GM19395 (cell line): ENCODE data around the gene TAS1R3.
"Not testable (repeated sequence)": the region's sequence is repeated elsewhere in the genome, so short reads cannot be mapped to it uniquely, and the experiment has no call there.

Experiments used
- ATAC-seq: cut with Tn5 transposase; IDR thresholded peaks from one replicate; pipeline ENCODE4 v1.9.1; 2021; ENCODE audit warnings: mild to moderate bottlenecking, moderate library complexity; ENCODE audit not compliant: unreplicated experiment

TAS1R3 gene

DNA sequence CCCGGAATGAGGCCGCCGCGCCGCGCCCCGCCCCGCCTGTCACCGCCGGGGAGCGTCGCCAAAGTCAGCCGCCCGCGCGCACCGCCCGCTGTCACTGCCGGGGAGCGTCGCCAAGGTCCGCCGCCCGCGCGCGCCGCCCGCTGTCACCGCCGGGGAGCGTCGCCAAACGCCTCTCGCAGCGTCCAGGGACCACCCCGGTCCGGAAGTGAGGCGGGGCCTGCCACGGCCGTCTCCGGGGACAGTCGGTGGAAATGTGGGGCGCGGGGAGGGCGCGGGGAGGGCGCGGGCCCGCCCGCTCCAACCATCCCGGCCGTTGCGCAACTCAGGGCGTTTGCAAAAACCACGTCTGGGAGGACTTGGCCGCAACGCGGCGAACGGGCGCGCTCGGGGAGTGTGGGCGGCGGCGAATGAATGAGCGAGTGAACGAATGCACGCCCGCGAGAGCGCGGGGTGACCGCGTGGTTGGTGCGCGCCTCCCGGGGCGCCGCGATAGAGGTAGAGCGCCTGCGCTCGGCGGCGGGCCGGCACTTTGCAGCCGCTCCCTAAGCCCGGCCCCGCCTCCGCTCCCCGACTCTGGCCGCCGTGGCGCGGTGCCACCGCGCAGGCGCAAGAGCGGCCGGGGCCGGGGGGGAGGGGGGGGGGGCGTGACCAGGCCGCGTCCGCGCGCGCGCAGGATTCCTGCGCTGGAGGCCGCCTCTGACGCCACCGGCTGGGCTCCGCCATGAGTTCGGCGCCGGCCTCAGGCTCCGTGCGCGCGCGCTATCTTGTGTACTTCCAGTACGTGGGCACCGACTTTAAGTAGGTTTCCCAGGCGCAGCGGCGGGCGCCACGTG lies 22.9 kb upstream of the TAS1R3 start, which contains the start of the genes ACAP3 and PUSL1:
Gene ACAP3 (minus strand): TSS at position 8 of the 833 bp plus-strand sequence. CDS start 115 bp downstream, outside the sequence.
Gene PUSL1 (plus strand): TSS at position 675 of the 833 bp plus-strand sequence. CDS start 47 bp downstream, at position 722.
- peak; percentile 55 for ATAC-seq

DNA sequence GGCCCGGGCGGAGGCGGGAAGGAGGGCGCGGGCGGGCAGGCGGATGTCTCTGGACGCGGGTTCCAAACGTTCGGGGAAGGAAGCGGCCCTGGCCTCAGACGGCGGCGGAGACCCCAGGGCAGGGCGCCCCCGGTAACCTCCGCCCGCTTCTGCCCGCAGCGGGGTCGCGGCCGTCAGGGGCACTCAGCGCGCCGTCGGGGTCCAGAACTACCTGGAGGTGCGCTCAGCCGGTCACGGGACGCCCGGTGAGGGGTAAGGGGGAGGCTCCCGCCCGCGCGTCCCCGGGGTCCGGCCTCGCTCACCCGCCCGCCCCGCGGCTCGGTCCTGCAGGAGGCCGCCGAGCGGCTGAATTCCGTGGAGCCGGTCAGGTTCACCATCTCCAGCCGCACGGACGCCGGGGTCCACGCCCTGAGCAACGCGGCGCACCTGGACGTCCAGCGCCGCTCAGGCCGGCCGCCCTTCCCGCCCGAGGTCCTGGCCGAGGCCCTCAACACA lies 22.3 kb upstream of the TAS1R3 start:
- ATAC-seq: peak; percentile 6

DNA sequence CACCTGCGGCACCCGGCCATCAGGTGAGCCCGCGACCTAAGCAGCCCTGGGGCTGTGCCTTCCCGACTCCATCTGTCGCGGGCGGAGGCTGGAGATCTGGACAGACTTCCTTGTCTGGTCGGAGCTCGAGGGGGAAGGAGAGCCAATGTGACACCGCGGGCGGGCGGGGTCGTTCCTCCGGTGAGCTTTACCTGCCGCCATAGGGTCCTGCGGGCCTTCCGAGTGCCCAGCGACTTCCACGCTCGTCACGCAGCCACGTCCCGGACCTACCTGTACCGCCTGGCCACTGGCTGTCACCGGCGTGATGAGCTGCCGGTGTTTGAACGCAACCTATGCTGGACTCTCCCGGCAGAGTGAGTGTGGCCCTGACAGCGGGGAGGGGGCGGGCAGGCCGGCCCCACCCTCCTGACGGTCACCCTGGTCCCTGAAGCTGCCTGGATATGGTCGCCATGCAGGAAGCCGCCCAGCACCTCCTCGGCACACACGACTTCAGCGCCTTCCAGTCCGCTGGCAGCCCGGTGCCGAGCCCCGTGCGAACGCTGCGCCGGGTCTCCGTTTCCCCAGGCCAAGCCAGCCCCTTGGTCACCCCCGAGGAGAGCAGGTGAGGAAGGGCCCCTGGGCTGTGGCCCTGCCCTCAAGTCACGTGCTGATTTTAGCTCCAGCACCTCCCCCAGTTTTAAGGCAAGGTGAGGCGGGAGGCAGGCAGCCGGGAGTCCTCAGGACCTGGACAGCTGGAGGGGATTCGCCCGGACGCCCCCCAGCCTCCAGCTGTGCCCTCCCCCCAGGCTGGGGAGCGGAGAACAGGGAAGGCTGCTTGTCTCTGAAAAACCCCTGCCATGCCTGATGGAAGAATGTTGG lies 21.6 kb upstream of the TAS1R3 start:
- no peak for ATAC-seq

DNA sequence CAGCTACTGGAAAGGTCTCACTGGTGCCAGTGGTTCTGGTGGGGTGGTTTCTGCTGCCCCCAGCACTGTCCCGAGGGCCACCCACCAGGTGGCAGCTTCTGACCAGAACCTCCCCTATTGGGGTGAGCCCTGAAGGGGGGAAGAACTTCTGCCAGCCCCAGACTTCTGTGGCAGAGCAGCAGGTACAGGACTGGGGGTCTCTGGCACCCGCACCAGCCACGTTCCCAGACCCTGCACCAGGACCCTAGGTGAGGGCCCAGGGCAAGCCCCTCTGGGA lies 21.0 kb upstream of the TAS1R3 start:
- ATAC-seq: no peak

DNA sequence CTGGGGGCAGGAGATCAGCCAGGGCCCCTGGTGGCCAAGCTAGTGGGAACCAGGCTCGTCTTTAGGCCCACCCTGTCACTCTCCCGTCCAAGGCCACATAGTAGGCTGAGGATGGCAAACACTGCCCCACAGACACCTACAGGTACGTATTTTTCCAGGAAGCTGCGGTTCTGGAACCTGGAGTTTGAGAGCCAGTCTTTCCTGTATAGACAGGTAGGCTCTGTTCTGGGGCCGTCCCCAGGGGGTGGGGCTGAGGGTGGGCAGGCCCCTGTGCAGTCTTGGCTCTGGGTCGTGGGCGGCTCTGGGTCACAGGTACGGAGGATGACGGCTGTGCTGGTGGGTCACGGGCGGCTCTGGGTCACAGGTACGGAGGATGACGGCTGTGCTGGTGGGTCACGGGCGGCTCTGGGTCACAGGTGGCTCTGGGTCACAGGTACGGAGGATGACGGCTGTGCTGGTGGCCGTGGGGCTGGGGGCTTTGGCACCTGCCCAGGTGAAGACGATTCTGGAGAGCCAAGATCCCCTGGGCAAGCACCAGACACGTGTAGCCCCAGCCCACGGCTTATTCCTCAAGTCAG lies 20.5 kb upstream of the TAS1R3 start:
- no peak for ATAC-seq

DNA sequence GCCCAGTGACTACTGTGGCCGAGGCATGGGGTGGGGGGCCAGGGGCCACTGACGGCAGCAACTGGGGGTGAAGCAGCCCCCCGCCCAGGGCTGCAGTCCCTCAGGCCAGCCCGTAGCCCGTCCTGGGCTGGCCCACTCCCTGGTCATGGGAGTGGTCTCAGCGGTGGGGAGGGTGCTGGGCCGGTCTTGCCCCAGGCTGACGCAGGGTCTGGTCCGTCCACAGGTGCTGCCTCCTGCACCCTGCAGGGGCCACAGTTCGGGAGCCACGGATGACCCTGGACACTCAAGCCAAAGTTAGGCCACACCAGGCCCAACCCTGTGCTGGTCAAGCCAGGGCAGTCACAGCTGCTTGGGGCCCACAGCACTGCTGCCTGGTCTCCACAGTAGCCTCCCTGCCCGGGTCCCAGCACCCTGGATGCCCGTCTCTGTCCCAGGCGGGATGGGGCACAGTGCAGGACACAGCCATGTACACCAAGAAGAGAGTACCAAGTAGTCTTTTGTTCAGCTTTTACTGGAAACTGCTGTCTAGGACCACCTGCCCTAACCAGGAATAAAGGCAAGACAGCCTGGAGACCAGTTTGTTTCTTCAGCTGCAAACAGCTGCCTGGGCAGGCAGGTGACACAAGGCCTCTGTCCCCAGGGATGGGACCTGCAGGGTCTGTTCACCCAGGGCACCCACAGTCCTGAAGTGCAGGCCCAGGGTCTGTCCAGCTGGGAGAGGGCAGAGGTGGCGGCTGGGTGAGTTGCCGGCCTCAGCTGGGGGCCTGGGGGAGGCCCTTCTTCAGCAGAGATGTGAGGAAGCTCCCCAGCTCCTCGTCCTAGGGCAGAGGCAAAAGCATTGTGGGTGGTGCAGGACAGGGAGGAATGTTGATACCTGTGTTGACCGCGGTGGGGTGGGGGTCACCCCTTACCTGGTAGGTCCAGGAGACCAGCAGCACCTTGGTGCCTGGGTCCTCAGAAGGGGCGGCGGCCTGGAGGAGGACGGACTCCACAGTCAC lies 19.7 kb upstream of the TAS1R3 start:
- no peak for ATAC-seq

DNA sequence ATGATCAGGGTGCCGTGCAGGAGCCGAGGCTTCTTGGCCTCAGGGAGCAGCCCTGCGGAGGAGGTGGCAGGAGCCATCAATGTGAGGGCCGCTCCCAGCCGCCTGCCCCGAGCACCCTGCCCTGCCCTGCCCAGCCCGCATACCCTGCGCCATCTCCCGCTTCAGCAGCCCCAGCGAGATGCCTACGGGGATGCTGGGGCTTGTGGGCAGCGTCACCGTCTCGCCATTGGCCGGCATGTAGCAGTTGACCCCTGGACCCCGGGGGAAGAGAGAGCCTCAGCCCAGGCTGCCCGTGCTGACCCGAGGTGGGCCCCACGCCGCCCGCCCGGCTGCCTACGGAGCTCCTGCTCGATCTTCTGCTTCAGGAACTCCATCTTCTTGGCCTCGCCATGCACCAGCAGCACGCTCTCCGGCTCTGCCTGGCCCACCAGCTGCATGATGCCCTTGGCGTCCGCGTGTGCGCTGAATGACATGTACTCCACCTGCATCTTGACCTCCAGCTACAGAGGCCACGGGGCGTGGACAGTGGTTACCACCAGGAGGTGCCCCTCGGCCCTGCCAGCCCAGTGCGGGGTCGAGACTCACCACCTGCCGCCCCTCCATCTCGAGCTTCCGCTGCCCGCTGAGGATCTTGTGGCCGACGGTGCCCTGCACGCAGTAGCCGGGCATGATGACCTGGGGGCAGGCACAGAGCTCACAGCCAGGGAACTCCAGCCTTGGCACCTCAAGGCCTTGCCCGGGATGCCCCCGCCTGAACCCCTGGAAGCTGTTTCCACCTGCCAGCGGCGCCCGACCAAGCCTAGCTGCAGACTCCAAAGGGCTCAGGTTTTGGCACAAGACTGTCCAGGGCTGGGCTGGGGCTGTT lies 18.4 kb upstream of the TAS1R3 start:
- ATAC-seq: no peak

DNA sequence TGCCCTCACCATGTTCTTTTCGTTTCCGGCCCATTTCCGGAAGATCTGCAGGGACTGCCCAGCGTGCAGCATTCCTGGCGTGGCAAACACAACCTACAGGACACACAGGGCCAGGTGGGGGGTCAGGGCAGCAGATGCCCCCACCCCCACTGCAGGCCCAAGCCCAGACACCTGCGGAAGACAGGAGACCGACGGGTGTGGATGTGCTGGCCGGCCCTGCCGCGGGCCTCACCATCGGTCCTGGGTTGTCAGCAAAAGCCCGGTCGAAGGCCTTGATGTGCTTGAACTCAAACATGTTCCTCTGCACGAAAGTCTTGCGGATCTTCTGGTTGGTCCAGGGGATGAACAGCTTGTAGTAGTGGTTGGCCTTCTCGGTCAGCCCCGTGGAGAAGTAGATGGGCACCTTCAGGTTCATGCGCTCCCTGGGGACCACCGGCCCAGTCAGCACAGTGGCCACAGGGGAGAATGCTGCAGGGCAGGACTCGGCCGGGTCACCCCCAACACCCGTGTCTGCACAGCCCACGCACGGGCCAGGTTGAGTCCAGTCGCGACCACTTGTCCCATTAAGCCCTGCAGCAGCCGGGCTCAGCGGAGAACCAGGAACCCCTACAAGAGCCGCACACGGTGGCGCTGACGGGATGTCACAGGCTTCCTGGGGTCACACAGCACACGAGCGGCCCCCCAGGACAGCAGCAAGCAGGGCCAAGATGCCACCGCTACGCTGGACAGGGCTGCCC lies 17.4 kb upstream of the TAS1R3 start:
- no peak for ATAC-seq

DNA sequence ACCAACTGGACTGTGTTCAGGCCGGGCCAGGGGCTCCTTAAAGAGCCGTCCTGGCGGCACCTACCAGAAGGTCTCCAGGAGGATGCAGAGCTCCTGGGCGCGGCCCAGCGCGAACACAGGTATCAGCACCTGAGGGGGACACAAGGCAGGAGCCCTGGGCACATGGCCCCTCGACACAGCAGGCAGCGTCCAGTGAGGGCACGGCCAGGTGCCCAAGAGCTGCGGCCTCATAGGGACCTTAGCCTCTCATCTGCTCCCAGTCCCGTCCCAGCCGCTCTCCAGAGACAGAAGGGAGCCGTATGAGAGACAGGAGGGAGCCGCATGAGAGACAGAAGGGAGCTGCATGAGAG lies 16.9 kb upstream of the TAS1R3 start:
- ATAC-seq: no peak

DNA sequence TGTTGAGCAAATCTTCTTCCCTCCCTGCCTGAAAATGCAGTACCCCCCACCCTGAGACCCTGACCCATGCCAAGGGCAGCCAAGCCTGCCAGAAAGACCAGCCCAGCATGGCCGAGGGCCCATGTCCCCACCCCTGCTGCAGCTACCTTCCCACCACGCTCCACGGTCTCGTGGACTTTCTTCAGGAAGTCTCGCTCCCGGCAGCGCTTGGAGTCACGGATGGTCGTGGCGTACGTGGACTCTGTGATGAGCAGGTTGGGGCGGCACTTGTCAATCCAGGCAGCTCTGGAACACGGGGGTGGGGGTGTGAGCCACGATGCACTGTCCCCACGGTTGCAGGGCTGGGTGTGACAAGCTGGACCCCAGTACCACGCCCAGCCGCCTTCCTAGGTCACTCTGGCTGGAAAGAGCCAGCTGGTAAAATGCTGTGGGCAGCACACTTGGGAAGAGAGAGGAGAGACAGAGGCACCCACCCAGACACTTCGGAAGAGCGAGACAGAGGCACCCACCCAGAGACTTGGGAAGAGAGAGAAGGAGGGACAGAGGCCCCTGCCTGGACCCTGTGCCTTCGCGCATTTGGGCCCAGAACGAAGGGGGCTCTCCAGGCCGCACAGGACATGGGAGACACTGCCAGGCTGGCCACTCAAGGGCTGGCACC lies 16.3 kb upstream of the TAS1R3 start:
- no peak for ATAC-seq

DNA sequence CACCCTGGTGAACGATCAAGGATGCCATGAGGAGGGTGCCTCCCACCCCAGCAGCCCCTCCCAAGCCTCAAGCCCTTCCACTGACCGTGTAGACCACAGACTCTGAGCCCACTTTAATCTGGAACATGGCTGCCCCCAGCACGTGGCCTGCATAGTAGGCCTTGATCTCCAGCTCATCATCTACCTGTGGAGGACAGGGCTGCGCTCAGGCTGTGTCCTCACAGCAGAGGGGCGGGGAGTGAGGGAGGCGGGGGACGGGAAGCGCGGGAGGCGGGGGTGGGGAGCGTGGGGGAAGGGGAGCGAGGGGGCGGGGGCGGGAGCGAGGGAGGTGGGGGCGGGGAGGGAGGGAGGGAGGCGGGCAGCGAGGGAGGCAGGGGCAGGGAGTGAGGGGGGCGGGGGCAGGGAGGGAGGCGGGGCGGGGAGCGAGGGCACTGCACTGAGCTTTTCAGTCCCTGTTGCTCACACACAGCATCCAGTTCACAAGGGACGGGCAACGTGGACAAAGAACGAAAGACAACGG lies 15.6 kb upstream of the TAS1R3 start:
- no peak for ATAC-seq

DNA sequence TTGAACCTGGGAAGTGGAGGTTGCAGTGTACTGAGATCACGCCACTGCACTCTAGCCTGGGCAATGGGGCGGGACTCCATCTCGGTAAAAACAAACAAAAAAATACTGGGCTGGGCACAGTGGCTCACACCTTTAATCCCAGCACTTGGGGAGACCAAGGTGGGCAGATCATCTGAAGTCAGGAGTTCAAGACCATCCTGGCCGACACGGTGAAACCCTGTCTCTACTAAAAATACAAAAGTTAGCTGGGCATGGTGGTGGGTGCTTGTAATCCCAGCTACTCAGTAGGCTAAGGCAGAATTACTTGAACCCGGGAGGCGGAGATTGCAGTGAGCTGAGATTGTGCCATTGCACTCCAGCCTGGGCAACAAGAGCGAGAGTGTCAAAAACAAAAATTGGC lies 14.9 kb upstream of the TAS1R3 start:
- ATAC-seq: not testable (repeated sequence)

DNA sequence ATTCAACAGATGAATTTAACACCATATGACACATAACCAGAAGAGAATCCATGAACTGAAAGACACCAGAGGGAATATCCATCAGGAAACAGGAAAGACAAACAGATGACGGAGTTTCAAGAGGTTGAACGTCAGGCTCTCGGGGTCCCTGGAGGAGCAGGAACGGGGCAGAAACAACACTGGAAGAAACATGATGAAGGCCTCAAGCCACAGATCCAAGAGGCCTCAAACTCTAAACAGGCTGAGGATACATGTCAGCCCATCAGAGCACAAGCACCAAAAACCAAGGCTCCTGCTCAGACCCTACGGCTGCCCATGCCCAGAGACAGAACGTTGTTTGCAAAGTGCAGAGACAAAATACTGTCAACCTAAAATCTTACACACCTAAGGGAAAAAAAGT lies 13.7 kb upstream of the TAS1R3 start:
- ATAC-seq: no peak

DNA sequence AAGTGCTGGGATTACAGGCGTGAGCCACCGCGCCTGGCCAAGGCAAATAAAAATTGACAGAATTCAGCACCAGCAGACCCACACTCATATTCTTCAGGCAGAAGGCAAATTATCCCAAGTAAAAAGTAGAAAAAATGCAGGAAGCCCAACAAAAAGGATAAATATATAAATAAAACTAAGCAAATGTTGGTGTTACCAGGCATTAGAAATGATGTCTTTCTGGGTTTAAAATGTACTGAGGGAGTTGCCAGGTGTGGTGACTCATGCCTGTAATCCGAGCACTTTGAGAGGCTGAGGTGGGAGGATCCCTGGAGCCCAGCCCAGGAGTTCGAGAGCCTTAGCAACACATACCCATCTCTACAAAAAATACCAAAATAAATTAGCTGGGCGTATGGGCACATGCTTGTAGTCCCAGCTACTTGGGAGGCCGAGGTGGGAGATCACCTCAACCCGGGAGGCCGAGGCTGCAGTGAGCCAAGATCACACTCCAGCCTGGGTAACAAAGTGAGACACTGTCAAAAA lies 12.9 kb upstream of the TAS1R3 start:
- ATAC-seq: no peak

DNA sequence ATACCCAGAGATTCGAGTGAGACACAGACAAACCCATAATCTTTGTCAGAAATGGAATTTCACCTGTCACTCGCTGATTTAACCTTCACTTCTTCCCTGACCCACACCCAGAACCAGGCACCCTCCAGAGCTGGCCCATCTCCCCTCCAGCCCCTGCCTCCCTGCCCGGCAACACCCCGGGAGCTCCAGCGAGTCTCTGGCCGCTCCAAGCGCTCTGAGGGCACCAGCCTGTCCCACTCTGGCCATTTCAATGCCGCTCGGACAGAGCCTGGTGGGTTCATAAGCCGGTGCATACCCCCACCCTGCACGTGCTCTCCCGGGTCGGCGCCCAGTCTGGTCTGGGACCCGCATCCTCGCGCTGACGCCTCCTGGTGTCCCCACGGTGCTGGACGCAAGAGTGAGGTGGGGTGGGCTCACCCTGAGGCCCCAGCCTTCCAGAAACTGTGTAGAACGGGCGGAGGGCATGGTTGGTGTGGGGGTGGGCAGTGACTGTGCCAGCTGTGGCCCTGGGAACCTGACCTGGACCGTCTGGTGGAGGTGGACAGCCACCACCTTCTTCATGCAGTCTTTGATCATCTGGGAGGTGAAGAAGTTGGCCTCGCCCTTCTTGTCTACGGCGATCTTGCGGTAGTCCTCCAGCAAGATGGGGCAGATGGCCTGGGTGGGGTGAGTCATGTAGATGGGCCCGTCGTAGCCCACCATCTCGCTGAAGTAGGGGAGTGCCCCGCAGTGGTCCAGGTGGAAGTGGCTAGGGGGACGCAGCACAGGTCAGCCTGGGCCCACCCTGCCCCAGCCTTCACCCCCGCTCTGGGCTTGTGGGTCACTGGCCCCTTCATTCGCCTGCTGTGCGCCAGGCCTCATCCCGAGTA lies 12.1 kb upstream of the TAS1R3 start:
- ATAC-seq: no peak

DNA sequence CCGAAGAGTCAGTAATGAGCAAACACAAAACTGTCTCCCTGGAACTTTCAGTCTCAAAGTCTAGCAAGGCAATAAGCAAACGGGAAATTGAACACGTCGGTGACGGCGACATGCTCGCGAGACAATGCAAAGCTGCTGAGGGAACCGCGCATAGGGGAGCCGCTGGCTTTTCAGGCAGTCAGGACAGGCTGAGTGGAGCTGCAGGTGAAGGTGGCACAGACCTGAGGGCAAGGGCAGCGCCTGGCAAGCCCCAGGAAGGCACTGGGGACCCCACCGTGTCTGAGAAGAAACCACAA lies 11.5 kb upstream of the TAS1R3 start:
- ATAC-seq: no peak
